Measurements from ENCODE around the gene PFDN1.

PFDN1 gene

DNA sequence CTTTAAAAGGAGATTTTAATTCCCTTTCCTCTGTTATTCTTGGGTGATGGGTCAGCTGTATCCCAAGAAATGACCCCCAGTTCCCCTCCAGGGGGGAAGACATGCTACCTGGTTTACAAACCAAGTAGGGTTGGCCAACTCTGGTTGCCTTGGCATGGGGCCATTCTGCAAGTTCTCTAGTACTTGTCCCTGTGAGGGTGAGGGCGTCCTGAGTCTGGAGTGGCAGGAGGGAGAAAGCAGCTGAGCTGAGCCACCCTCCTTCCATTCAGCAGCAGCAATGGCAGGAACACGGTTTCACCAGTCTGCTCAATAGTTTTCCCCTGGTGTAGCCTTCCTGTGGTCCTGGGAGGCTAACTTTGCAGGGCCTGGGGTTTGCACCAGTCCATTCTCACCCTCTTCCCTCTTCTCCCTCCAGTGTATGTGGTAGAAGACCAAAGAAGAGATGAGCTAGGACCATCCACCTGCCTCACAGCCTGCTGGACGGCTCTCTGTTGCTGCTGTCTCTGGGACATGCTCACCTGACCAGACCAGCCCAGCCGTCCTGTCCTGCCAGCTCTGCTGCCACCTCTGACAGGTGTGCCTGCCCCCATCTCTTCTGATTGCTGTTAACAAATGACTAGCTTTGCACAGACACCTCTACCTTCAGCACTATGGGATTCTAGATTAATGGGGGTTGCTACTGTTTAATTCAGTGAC lies 59.9 kb downstream of the PFDN1 start:
- TF ChIP-seq, protein P1, sequence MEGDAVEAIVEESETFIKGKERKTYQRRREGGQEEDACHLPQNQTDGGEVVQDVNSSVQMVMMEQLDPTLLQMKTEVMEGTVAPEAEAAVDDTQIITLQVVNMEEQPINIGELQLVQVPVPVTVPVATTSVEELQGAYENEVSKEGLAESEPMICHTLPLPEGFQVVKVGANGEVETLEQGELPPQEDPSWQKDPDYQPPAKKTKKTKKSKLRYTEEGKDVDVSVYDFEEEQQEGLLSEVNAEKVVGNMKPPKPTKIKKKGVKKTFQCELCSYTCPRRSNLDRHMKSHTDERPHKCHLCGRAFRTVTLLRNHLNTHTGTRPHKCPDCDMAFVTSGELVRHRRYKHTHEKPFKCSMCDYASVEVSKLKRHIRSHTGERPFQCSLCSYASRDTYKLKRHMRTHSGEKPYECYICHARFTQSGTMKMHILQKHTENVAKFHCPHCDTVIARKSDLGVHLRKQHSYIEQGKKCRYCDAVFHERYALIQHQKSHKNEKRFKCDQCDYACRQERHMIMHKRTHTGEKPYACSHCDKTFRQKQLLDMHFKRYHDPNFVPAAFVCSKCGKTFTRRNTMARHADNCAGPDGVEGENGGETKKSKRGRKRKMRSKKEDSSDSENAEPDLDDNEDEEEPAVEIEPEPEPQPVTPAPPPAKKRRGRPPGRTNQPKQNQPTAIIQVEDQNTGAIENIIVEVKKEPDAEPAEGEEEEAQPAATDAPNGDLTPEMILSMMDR (conservative IDR thresholded peaks at IDR 0.05) = no peak
- no peak overlapping the region for H3K27ac ChIP-seq

DNA sequence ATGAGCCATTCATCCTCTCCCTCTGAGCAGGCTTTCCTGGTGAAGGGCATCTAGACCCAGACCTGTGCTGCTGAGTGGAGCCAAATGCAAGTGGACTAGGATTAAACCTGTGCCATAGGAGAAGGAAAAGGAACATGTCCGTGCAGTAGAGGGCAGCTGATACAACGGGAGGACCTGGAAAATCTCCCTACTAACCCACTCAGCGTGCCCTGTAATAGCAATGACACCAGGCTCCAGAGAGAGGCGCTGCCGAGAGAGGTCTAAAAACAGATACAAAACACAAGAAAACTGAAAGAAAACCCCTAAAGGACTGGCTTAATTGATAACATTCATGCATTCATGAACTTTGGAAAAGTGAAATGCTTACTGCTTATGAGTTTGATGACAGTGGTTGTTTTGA lies 60.8 kb downstream of the PFDN1 start:
- TF ChIP-seq, protein P1 (conservative IDR thresholded peaks at IDR 0.05) = no peak
- H3K27ac ChIP-seq = peak overlapping the region; percentile 36; the same call in 1 of the 2 replicates

- peak overlapping the region; percentile 36; the same call in 1 of the 2 replicates for H3K27ac ChIP-seq
- TF ChIP-seq, protein P1 (conservative IDR thresholded peaks at IDR 0.05) = no peak
Observed at GRCh38 chr5:140240987-140241706, 61.8 kb downstream of the PFDN1 start.

GRCh38 chr5:140239939-140240700 lies 62.8 kb downstream of the PFDN1 start:
- no peak overlapping the region for H3K27ac ChIP-seq
- TF ChIP-seq, protein P1 (conservative IDR thresholded peaks at IDR 0.05) = peak; percentile 77

DNA sequence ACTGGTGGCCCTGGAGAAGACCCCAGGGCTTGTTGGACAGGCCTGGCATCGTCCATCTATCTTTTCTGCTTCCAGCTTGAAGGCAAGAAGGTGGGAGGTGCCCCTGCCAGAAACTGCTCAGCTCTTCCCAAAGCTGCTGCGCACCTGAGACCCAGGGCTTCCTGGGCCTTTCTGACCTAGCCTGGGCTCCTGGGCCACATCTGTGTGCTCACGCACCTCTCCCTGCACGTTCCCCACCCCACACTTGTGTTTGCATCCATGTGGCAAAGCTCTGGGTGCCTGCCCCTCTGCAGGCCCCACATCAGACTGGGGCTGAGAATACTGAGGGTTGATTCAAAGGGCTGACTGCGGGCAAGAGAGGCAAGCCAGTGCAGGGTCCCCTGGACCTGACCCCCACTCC lies 63.4 kb downstream of the PFDN1 start:
- no peak overlapping the region for H3K27ac ChIP-seq
- TF ChIP-seq, protein P1 (conservative IDR thresholded peaks at IDR 0.05) = no peak

GRCh38 chr5:140238756-140239155 lies 64.1 kb downstream of the PFDN1 start:
- TF ChIP-seq, protein P1 (conservative IDR thresholded peaks at IDR 0.05) = no peak
- no peak overlapping the region for H3K27ac ChIP-seq

All from VCaP (cell line).